Measurements from ENCODE around the gene ROR2.

DNA sequence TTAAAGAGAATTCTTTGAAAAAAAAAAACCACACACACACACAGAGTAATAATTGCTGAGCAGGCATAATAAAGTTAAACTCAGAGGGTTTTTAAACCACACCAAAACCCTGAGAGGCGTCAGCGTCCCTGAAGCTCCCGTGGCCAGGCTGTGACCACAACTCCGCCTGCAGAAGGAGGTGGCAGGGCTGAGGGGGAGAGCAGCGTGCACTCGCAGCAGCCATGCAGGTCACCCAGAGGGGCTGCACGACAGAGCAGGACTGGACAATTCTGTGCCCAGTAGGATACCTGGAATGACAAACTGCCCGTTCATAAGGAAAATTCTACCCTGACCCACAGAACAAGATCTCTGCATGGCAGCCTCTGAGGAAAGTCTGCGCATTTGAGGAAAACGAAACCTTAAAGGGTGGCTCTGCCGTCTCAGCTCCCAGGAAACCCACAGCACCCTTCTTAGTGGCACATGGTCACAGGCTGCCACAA lies 44.0 kb downstream of the ROR2 start:
- TF ChIP-seq CTCF (IDR thresholded peaks at IDR 0.05), result no peak
- no peak for TF ChIP-seq POLR2A (IDR thresholded peaks at IDR 0.05)
- TF ChIP-seq EP300 (IDR thresholded peaks at IDR 0.05; ENCODE audit: low read depth), result no peak
